CD4-positive, alpha-beta T cell treated with Interleukin-12 subunit alpha and Interleukin-12 subunit beta, for 1 hour (primary cell): ENCODE data around the gene FBXO24.
A peak's percentile ranks its signal among the peaks of the same experiment; 100 is the strongest.

Experiments used
- DNase-seq: peaks from one replicate; pipeline ENCODE4 v3.0.0-alpha.2; 2020

Gene FBXO24

GRCh38 chr7:100575206-100575631 is 10.9 kb upstream of the FBXO24 start:
- no peak for DNase-seq

- DNase-seq, result no peak
These were observed 10.3 kb upstream of the FBXO24 start for GRCh38 chr7:100575746-100576383.

- DNase-seq, result no peak
These were observed 9.6 kb upstream of the FBXO24 start for GRCh38 chr7:100576384-100576993.

- DNase-seq, result no peak
These were observed 9.0 kb upstream of the FBXO24 start for GRCh38 chr7:100577103-100577502.

DNA sequence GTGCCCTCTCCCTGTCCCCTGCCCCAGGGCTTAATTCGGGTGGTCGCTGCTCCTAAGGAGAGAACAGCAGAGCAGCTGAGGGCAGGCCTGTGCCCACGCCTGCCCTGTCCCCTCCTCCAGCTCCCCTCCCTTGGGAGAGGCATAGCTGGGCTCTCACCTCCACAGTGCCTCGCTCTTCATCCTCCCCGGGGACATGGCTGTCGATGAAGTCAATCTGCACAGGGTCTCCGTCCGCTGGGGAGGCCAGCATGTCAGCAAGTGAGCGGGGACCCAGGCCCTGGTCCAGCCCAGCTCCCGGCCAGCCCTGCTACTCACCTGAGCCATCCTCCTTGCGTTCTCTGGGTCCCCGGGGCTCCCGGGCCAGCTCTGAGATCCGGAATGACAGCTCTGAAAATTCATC is 8.6 kb upstream of the FBXO24 start:
- no peak for DNase-seq

DNA sequence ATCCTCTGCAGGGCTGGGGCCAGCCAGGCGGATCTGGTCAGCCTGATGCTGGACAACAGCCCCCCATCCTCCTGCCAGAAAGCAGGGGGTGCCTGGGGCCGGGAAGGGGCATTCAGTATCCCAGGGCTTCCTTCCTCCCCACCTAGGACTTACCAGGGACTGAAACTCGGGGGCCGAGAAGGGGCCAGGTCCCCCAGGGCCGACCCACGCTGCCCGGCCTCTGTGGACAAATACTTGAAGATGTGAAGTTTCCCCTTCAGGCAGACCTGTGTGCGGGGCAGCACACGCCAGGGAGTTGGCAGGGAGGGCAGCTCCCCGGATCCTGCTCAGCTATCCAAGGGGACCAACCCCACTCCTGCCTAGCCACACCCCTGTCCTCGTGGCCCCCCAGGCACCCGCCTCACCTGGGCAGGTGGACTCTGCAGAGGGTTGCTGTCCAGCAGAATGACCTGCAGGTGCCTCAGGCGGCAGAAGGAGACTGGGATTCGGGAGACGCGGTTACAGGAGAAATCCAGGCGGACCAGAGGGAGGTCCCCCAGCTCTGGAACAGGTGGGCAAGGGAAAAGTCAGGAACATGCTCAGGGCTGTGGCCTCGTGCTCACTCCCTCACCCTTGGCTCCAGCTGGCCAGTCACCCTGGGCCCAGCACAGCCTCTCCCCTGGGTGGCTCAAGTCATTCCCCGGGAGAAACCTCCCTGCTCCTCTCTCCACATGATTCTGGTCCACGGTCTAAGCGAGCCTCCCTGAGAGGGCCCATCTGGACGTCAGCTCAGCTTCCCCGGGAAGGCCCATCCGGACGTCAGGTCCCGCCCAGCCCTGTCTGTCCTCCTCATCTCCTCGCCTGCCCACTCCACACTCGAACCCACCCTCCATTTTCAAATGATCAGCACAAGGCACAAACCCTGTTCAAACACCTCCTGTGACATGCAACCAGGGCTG is 7.6 kb upstream of the FBXO24 start:
- DNase-seq, result no peak

DNA sequence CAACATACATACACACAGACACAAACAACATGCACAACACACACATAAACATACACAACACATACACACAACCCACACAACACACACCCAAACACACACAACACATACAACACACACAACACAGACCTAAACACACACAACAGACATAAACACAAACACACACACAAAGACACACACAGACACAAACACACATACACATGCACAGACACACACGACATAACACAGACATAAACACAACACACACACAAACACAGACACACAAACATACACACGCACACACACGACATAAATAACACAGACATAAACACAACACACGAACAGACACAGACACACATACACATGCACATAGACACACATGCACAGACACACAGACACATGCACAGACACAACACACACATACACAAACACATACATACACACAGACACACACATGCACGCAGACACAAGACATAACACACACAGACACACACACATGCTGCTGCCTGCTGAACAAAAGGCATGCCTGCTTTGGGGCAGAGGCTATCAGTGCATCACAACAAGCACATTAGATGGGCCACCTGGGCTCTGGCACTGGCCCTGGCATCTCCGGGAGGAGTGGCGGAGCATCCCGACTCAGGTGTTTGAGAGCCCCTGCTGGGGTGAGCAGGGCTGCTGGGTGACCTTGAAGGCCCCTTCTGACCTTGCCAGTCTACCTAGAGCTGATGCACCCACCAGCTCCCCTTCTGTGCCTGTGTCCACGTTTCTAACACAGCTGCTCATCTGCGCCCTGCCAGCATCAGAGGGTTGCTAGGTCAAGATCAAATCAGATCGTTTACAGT is 5.5 kb upstream of the FBXO24 start:
- no peak for DNase-seq

DNA sequence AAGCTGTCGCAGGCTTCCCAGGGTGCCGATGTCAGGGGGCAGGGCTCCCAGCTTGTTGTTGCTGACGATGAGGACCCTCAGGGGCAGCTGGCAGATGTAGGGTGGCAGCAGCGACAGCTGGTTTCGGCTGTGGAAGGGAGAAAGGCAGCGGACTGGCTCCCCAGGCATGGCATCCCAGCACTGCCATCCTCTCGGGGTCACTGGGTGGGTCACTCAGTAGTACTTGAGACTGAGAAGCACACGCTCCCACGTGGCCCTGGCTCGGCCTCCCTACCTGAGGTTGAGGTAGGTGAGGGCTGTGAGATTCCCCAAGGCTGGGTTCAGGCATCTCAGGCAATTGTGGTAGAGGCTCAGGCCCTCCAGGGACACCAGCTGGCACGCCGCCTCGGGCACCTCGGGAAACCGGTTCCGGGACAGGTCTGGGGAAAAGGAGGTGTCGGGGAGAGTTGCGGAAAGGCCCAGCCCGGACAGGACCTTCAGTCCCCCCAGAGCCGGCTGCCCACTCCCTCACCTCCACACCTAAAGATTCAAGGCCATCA is 4.0 kb upstream of the FBXO24 start:
- no peak for DNase-seq

DNA sequence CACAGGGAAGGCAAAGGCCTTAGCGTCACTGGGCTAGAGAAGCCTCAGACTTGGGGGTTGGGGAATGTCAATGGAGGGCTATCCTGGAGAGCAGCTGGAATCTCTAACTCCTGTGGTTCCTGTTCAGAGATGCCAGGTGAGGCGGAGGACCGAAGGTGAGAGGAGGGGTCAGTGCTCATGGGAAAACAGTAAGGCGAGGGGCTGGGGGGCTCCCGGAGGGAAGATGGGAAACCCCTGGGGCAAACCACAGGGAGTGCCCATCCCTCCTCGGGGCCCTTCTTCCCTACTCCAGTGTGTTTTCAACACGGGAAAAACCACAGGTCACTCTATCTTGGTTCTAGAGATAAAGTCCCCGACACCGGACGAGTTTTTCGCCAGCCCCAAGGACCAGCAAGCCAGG is 3.5 kb upstream of the FBXO24 start:
- DNase-seq, result no peak

- peak; percentile 67 for DNase-seq
These were observed 2.7 kb upstream of the FBXO24 start for GRCh38 chr7:100583132-100584053.

- DNase-seq, result no peak
These were observed 2.0 kb upstream of the FBXO24 start for GRCh38 chr7:100584054-100584682.

- no peak for DNase-seq
These were observed 1.2 kb upstream of the FBXO24 start for GRCh38 chr7:100584683-100585510.

- DNase-seq, result peak; percentile 67
These were observed 440 bp upstream of the FBXO24 start, which contains the start of gene LRCH4 for GRCh38 chr7:100585511-100586265. Gene LRCH4 (minus strand): TSS chr7:100586129. CDS start chr7:100586100, 29 bp downstream.

DNA sequence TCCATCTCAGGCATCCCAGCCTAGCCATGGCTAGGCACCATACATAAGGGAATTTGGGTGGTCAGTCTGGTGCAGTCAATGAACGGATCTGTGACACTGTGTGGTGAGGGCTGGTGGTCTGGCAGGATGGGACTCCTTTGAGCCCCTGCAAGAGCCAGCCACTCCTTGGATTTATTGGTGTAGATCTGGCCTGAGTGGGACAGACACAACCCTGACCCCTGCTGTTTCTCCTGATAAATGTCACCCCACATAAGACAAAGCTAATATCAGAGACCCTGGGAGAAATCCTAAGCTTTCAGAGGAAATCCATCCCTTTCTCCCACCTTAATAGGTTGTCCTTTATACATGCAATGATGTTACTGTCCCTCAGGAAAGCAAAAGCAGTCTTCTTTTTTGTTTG is 2.3 kb downstream of the FBXO24 start:
- DNase-seq, result peak; percentile 33

DNA sequence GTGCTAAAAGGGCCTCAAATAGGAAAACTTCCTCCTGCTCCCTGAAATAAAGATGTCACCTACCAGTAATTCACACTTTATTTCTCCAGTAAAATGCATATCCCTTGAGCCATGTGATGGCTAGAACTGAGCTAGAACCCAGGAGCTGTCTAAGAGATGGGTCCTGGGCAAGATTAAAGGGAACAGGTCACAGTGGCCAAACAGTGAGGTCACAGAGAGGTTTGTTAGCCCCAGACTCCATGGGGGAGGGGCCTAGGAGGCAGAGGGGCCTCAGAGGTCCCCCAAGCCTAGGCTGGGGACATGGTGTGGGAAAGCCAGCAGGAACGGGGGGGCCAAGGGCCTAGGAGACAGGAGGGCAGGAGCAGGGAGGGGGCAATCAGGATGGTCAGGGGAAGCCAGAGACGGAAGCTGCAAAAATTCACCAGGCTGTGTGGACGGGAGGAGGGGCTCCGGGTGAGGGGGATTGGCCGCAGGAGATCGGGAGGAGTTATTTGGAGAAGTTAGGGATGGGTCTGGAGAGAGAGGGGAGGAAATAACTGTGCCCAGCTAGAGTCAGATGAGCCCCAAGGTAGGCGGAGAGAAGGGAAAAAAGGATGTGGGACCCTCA is 3.3 kb downstream of the FBXO24 start:
- DNase-seq, result no peak

DNA sequence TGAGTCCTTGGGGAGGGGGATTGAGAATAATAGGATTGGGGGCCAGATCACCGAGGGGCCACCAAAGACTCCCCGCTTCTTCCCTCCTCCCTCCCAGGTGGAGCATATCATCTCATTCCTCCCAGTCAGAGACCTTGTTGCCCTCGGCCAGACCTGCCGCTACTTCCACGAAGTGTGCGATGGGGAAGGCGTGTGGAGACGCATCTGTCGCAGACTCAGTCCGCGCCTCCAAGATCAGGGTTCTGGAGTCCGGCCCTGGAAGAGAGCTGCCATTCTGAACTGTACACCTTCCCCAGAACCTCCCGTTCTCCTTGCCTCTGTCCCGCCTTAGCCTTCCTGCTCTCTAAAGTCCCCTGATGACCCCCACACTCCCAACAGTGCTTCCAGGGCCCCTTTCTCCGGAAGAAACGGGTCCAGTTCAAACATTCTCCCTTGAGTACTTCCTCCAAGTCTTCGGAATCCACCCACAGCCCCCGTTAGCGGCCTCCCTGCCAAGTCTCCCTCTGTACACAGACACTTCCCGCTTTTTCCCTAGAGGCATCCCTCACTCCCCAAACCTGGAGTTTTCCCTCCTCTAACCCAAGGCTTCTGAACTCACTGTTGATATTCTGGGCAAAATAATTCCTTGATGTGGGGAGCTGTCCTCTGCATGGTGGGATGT is 4.1 kb downstream of the FBXO24 start:
- no peak for DNase-seq

DNA sequence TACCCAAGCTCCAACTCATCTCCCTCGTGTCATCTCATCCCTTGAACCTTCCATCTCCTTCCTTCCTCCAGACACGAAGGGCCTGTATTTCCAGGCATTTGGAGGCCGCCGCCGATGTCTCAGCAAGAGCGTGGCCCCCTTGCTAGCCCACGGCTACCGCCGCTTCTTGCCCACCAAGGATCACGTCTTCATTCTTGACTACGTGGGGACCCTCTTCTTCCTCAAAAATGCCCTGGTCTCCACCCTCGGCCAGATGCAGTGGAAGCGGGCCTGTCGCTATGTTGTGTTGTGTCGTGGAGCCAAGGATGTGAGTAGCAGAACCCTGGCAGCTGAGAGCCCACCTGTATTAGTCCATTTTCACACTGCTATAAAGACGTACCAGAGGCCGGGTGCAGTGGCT is 5.5 kb downstream of the FBXO24 start:
- DNase-seq, result no peak

DNA sequence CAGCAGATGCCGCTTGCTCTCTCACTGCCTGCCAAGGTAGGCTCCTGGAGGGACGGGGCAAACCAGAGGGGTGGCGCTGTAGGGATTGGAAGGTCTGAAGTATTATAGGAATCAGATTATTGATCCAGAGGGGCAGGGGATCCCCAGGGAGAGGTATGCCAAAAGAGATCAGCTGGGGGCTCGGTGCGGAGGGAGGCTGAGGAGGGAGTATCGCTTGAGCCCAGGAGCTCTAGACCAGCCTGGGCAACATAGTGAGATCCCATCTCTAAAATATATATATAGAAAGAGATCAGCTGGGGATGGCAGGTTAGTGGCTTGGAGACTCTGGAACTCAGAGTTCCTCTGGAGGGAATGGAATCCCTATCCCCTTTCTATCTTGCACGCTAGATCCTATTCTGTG is 9.1 kb downstream of the FBXO24 start:
- DNase-seq, result no peak
